Coronary artery (tissue), 2 donors: ENCODE results near the gene PRKCZ.

Experiments
- DNase-seq: peaks from one replicate; pipeline ENCODE4 v3.0.0-alpha.2; 2017; ENCODE audit warnings: low spot score
- H3K27ac ChIP-seq, 2 donors: fragments of 200-600 bp; sonication (generic); one replicate each; pipeline ENCODE4 v1.5.1; 2016 to 2019
- H3K4me3 ChIP-seq: fragments of 200-600 bp; sonication (generic); 2 replicates; pipeline ENCODE4 v1.5.1; 2016; ENCODE audit warnings: mild to moderate bottlenecking, moderate library complexity
- CTCF ChIP-seq: fragments of 200-600 bp; sonication (generic); IDR thresholded peaks from one replicate; pipeline ENCODE4 v1.5.1; 2019; ENCODE audit warnings: antibody characterized with exemption

The PRKCZ gene

GRCh38 chr1:2151911-2152310 is 101.7 kb downstream of the PRKCZ start:
- no peak overlapping the region for H3K27ac ChIP-seq
- no peak for DNase-seq
- no peak overlapping the region for H3K4me3 ChIP-seq
- no peak for TF ChIP-seq CTCF

- no peak for DNase-seq
- H3K4me3 ChIP-seq = no peak overlapping the region
- no peak overlapping the region for H3K27ac ChIP-seq
- no peak for TF ChIP-seq CTCF
Observed at GRCh38 chr1:2152954-2153353, 102.7 kb downstream of the PRKCZ start.

GRCh38 chr1:2154022-2154421 is 103.8 kb downstream of the PRKCZ start:
- Histone ChIP-seq H3K27ac (no peak overlapping the region), H3K4me3 (no peak overlapping the region)
- no peak for DNase-seq
- TF ChIP-seq CTCF = no peak

- Histone ChIP-seq H3K27ac (no peak overlapping the region), H3K4me3 (no peak overlapping the region)
- DNase-seq = no peak
- TF ChIP-seq CTCF = no peak
Observed at GRCh38 chr1:2155147-2155598, 105.0 kb downstream of the PRKCZ start.

GRCh38 chr1:2155788-2156187 is 105.6 kb downstream of the PRKCZ start:
- no peak for TF ChIP-seq CTCF
- no peak for DNase-seq
- Histone ChIP-seq H3K27ac (no peak overlapping the region), H3K4me3 (no peak overlapping the region)

GRCh38 chr1:2156866-2157265 is 106.7 kb downstream of the PRKCZ start:
- TF ChIP-seq CTCF = no peak
- H3K27ac ChIP-seq = no peak overlapping the region
- DNase-seq = no peak
- no peak overlapping the region for H3K4me3 ChIP-seq

GRCh38 chr1:2157856-2158255 is 107.6 kb downstream of the PRKCZ start:
- TF ChIP-seq CTCF = no peak
- no peak overlapping the region for H3K4me3 ChIP-seq
- DNase-seq = no peak
- no peak overlapping the region for H3K27ac ChIP-seq
